ENCODE results near the gene FOXE1. TPM values are rescaled to one million over a fixed set of nuclear protein-coding genes. Genes with fewer than 3 reads are reported as not detected.

The FOXE1 gene
- total and polyA plus RNA-seq, 12 donors, result not detected

- 89 to 90% methylated on average over 1 of the region's 1 CpG for WGBS, 2 donors
- peaks cover 0 to 47% (median 8%) of the 10 kb centered on the region in 9 donors for H3K36me3 ChIP-seq
- peaks cover 0 to 53% (median 14%) of the 10 kb centered on the region in 9 donors for H3K4me1 ChIP-seq
- DNase-seq, result no peak
- no peak for TF ChIP-seq CTCF (IDR thresholded peaks at IDR 0.05)
- no peaks in the 10 kb centered on the region for H3K27me3 ChIP-seq
- ATAC-seq, result no peak
- H3K27ac ChIP-seq, result peak overlapping the region in 1 of 10 donors; percentile 3
- H3K4me3 ChIP-seq, result no peak overlapping the region
- H3K9me3 ChIP-seq, result no peaks in the 10 kb centered on the region
- intact Hi-C loops (cut with DNase I), result loop anchor here in 2 of 10 donors (5.0 kb wide), 2 partner anchors 191 to 436 kb away; no protein-coding TSS in a partner anchor
Measured at GRCh38 chr9:97903177-97903576, 50.2 kb downstream of the FOXE1 start.

- H3K27ac ChIP-seq, result peak overlapping the region in 1 of 10 donors; percentile 89
- H3K27me3 ChIP-seq, result no peaks in the 10 kb centered on the region
- peak overlapping the region in 1 of 10 donors; percentile 9 for H3K4me3 ChIP-seq
- 93 to 97% methylated on average over 9 of the region's 9 CpGs for WGBS, 2 donors
- ATAC-seq, result no peak
- no peak for TF ChIP-seq CTCF (IDR thresholded peaks at IDR 0.05)
- H3K4me1 ChIP-seq, result peaks cover 0 to 67% (median 14%) of the 10 kb centered on the region in 9 donors
- DNase-seq, result no peak
- intact Hi-C loops (cut with DNase I), result loop anchor here in 2 of 10 donors (5.0 kb wide), 2 partner anchors 192 to 437 kb away; no protein-coding TSS in a partner anchor
- no peaks in the 10 kb centered on the region for H3K9me3 ChIP-seq
- peaks cover 0 to 52% (median 15%) of the 10 kb centered on the region in 9 donors for H3K36me3 ChIP-seq
Measured at GRCh38 chr9:97904725-97905124, 51.7 kb downstream of the FOXE1 start.

GRCh38 chr9:97905228-97905627, 52.2 kb downstream of the FOXE1 start:
- peaks cover 0 to 52% (median 20%) of the 10 kb centered on the region in 9 donors for H3K36me3 ChIP-seq
- DNase-seq (no peak), ATAC-seq (no peak)
- H3K9me3 ChIP-seq, result no peaks in the 10 kb centered on the region
- intact Hi-C loops (cut with DNase I), result no loop called here
- WGBS, 2 donors, result 89 to 91% methylated on average over 2 of the region's 2 CpGs
- no peaks in the 10 kb centered on the region for H3K27me3 ChIP-seq
- no peak overlapping the region for H3K4me3 ChIP-seq
- no peak for TF ChIP-seq CTCF (IDR thresholded peaks at IDR 0.05)
- H3K27ac ChIP-seq, result peak overlapping the region in 2 of 10 donors; percentile 38 to 89
- peaks cover 0 to 67% (median 14%) of the 10 kb centered on the region in 9 donors for H3K4me1 ChIP-seq

Other genes starting within 250 kb of the FOXE1 start
- 10 to 100 TPM; 19.8 to 29.4 (median 23.4) TPM for gene TSTD2, start 219.9 kb upstream of the FOXE1 start, total RNA-seq
- 10 to 100 TPM in 1 of 2 donors, 1 to 10 TPM in 1; 8.5 to 22.3 TPM for gene TSTD2, start 219.9 kb upstream of the FOXE1 start, polyA plus RNA-seq
- 10 to 100 TPM; 11.8 to 20.4 (median 15.9) TPM for gene NCBP1, start 219.4 kb upstream of the FOXE1 start, total RNA-seq
- 1 to 10 TPM; 6.6 to 9.0 TPM for gene NCBP1, start 219.4 kb upstream of the FOXE1 start, polyA plus RNA-seq
- gene XPA, start 155.9 kb upstream of the FOXE1 start, total RNA-seq, result 10 to 100 TPM in 3 of 10 donors, 1 to 10 TPM in 7; 7.9 to 13.7 (median 9.3) TPM
- 1 to 10 TPM; 5.7 to 6.9 TPM for gene XPA, start 155.9 kb upstream of the FOXE1 start, polyA plus RNA-seq
- gene TRMO, start 69.3 kb downstream of the FOXE1 start, total RNA-seq, result 10 to 100 TPM in 3 of 10 donors, 1 to 10 TPM in 7; 7.4 to 12.8 (median 8.2) TPM
- gene TRMO, start 69.3 kb downstream of the FOXE1 start, polyA plus RNA-seq, result 1 to 10 TPM; 4.4 to 6.0 TPM
- gene HEMGN, start 84.9 kb downstream of the FOXE1 start, total RNA-seq, result 1 to 10 TPM in 1 of 10 donors, under 1 TPM in 3, not detected in 6; 0.11 to 1.1 (median 0.19) TPM
- not detected for gene HEMGN, start 84.9 kb downstream of the FOXE1 start, polyA plus RNA-seq
- gene ANP32B, start 130.1 kb downstream of the FOXE1 start, total RNA-seq, result 10 to 100 TPM; 48.2 to 68.2 (median 56.9) TPM
- gene ANP32B, start 130.1 kb downstream of the FOXE1 start, polyA plus RNA-seq, result 10 to 100 TPM; 67.8 to 69.3 TPM
- 10 to 100 TPM; 20.0 to 43.7 (median 30.0) TPM for gene NANS, start 203.5 kb downstream of the FOXE1 start, total RNA-seq
- 100 to 1,000 TPM in 1 of 2 donors, 10 to 100 TPM in 1; 38.3 to 141 TPM for gene NANS, start 203.5 kb downstream of the FOXE1 start, polyA plus RNA-seq

Measured in heart right ventricle (tissue), 16 donors.